NCI-H1930 (cell line): ENCODE data around the gene PIGL.
"Not testable (repeated sequence)": the region's sequence is repeated elsewhere in the genome, so short reads cannot be mapped to it uniquely, and the experiment has no call there.

Experiments used
- DNase-seq, 2 experiments: peaks; one replicate each; lab custom pipeline; 2025; lab: John Stamatoyannopoulos, UW

Gene PIGL

DNA sequence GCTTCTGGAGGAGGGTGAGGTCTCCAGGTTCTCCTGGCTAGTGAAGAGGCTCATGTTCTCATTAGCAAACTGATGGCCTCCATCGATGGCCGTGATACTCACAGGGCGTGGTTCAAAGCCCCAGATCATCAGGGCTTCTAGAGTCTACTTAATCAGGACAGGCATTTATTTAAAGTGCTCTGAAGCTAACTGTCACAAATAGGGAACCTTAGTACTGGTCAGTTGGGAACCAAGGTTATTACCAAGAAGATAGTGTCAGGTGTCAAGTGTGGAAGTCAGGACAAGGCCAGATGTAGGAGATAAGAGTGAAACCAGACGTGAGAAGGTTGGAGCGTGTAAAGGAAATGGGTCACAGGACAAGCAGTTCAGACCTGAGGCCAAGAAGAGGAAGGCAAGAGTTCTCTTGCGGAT, 56.9 kb downstream of the PIGL start:
- no peak for DNase-seq

DNA sequence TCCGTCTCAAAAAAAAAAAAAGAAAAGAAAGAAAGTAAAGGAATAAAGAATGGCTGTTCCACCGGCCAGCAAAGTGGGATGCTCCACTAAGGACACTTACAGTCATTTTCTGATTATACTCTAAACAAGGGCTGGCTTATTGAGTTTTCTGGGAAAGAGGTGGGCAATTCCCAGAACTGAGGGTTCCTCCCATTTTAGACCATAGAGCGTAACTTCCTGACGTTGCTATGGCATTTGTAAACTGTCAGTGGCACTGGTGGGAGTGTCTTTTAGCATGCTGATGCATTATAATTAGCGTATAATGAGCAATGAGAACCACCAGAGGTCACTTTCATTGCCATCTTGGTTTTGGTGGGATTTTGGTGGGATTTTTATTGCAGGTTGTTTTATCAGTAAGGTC, 58.0 kb downstream of the PIGL start:
- no peak for DNase-seq

DNA sequence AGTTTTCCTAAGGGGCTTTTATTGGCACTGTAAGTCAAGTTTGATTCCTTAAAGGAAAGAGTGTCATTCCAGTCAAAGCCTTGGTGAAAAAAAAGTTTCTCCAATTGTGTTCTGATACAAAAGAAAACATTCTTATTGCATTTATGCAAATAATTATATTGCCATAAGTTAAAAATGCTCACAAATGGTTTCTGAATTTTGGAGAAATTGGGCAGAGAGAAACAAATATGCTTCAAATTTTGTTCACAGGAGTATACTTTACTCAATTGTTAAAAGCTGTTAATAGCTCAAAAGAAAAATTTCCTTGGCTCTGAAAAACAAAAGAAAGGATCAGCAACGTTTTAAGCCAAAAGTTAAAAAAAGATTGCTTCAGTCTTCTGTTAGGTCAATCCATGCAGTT, 60.2 kb downstream of the PIGL start:
- DNase-seq, result no peak

DNA sequence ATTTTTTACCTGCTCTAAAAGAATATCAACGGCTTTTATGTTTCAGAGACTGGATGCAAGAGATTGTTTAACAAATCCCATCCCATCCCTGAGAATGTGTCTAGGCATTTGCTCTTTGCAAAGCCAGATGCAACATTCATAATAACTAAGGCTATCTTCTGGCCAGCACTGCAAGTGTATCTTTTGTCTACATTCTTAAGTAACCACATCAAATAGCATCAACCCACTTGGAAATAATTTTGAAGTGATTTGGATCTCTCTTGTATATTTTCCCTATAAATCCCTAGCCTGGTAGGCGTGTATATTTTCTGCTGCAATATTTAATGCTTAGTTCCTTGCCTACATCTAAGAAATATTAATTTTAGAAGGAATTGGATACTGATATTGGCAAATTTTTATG, 64.3 kb downstream of the PIGL start:
- DNase-seq, result no peak

DNA sequence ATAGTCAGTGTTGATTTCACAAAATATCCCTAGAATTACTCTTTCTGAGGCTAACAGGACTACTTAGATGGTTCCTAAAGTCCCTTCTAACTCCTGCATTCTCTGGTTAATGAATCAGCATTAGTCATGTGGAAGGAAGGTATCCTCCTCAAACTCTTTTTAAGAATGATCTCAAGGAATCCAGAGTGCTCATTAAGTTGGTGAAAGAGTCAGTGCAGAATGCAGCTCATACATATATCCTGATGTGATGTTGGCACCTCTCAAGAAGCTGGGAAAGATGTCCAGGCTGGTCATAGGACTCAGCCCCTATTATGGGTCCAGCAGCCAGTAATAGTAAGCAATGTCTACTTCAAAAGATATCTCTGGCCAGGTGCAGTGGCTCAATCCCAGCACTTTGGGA, 65.5 kb downstream of the PIGL start:
- no peak for DNase-seq

DNA sequence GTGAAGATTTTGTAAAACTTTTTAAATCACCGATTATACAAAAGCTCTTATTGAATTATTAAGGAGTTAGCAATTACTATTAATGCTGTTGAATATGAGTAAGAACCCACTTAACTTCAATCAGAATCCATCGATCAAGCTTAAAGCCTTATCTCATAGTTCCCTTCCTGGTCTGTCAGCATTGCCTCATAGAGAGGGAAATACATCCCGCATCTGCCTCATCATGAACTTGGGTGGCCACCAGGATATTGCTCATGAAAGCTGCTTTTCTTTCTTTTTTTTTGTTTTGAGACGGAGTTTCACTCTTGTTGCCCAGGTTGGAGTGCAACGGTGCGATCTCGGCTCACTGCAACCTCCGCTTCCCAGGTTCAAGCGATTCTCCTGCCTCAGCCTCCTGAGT, 66.7 kb downstream of the PIGL start:
- DNase-seq, result no peak

DNA sequence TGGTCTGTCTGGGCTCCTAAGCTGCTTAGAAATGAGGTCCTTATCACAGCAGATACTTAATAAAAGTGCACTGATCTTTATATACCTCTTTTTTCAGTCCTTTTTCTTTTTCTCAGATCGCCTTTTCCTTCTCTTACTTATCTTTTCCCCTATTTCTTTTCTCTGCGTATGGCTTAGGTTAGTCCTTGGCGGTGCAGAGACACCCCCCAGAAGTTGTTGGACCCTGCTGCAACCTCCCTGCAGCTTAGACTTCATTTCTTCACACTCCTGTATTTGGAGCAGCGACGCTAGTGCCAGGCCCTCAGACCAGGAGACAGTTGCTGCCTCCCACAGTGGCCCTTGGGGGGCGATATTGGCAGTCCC, 68.6 kb downstream of the PIGL start:
- no peak for DNase-seq

DNA sequence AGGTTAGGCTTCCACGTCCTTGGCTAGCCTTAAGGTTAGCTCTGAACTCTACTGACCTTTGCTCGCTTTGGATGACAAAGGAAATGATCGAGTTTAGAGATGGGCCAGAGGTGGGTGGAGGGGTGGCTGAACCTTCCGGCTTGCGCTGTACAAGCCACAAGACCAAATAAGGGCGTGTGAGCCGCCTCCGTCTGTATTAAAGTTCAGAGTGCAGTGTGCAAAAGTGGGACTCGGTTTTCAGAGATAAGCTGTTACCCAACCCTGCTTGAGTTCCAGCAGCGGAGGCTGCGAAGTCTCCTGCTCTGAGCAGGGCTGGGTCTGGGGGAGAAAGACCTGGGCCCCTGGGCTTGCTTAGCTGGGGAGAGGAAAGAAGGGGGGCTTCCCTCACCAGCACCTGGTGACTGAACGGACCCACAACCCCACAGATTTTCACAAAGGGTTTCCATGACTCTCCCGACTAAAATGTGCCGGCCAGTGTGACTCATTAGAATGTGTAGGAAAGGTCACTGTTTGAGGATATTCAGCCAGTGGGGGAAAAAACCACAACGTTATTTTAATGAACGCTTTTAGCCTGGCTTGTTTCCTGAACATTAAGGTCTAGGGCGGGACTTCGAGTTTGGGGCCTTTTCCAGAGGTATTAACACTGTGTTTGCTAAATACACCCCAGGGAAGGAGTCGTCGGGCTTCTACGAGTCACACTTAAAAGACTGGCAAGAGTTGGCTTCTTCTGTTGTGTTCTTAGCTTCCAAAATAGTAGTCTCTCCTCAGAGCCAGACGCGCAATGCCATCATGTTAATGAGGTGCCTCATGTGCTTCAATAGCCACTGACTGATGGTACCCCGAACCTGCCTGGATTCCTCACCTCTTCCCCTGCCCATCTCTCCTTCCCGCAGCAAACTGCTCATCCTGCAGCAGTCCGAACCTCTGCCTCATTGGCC, 69.3 kb downstream of the PIGL start:
- DNase-seq, result no peak

DNA sequence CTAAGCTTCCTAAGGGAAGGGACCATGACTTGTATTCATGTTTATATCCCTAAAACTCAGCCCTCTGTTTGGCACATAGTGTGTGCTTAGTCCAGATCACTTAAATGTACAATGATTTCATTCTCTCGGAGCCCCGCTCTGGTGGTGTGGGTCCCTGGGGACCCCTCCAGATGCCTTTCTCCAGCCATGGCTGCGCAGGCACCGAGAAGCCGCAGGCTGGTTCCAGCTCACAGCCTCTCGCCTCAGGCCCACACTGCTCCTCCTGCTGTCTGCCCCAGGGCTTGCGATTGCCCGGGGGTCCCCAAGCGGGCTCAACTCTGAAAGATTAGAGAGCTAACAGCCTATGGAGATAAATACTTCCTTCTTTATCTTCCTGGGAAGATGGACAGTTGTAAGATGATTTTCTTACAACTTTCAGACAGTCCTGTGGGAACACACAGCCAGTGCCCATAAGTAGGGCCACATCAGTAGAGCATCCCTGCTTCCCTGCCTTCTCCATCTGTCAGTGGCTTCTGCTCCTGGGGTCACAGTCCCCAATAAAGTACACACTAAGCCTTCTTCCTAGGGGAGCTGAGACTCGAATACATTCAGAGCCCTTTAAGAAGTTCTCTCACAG, 70.0 kb downstream of the PIGL start:
- no peak for DNase-seq

DNA sequence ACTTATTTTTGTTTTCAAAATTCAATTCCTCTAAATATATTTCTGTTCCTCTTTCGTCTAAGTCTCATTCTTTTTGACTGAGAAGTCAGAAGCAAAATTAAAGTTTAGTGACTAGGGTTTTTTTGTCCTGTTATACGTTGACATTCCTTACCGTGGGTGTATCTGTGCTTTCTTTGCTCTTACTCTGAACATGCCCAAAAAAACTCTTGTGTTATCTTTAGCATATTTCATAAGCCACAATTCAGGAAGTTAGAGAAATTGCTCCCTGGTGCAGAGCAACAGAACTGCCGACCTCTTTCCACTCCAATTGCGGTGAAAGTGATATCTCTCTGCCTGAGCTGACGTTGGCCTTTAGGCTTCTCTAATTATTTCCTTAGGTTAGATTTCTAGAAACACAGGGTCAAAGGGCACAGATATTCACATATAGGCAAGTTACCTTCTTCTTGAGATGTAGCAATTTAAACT, 70.6 kb downstream of the PIGL start:
- no peak for DNase-seq

DNA sequence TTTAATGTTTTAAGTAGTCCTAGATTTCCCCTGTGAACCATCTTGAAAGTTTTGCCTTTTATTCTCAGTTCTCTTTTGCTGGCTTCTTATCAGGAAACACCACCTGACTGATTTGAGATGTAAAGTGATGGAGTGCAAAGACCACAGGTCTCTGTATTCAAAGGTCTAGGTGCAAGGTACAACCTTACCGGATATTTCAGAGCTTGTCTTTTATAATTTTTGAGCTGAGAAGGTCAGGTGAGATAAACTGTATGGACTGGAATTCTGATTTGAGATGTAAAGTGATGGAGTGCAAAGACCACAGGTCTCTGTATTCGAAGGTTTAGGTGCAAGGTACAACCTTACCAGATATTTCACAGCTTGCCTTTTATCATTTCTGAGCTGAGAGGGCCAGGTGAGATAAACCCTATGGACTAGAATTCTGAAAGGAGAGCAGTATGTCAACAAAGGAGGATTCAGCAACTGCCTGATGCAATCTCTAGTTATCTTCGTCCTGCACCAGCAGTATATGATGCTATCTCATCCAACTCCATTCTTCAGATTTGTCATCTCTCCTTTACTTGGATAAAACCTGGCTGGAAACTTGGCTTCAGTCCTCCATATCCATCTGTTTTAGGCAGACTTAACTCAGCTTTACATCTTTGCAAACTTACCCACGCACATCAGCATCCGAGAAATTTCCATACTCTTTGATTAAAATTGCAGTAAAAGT, 72.0 kb downstream of the PIGL start:
- DNase-seq, result peak in 1 of 2 experiments; percentile 25

DNA sequence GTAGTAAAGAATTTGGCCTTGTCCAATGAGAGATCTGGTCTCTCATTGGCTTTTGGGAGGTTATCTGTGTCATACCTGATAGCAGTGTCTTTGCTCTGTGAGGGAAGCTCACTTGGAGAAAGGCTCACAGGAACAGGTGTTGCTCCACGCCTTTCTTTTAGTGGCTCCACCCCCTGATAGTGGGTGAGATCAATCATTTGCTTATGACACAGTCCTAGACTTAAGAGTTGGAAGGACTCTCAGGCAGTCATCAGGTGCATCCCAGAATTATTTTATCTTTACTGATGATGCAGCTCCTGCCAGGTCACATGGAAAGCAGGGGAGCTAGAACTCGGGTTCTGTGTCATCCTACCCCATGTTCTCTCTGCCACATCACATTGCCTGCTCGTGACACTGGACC, 76.9 kb downstream of the PIGL start:
- no peak for DNase-seq

DNA sequence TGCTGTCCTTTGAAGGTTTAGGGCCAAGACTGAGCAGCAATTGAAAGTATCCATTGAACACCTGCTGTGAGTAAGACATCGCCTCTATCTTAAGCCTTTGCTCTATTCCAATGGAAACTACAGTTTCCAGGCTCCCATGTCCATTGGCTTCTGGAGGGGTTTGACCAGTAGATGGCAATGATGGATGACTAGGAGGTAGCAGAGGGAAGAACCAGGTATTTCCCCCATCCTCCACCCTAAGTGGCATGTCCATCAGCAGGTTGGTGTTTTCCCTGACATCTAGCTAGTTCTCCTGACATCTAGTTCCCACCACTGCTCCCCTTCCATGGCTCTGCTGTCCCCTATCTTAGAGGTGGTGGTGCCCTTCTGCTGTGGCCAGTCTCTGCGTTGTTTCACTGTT, 77.5 kb downstream of the PIGL start:
- DNase-seq, result no peak

DNA sequence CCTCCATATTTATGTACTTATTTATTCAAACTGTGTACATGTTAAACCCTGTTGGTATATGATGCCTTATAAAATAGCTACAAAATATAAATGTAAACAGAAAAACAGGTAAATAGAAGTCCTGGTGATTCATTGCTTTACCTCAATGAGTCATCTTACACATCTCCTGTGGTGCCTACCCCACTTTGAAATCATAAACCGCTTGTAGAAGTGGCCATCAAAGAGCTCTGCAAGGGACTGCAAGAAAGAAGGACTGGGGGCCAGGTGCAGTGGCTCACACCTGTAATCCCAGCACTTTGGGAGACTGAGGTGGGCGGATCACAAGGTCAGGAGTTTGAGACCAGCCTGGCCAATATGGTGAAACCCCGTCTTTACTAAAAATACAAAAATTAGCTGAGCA, 79.1 kb downstream of the PIGL start:
- not testable (repeated sequence) for DNase-seq

DNA sequence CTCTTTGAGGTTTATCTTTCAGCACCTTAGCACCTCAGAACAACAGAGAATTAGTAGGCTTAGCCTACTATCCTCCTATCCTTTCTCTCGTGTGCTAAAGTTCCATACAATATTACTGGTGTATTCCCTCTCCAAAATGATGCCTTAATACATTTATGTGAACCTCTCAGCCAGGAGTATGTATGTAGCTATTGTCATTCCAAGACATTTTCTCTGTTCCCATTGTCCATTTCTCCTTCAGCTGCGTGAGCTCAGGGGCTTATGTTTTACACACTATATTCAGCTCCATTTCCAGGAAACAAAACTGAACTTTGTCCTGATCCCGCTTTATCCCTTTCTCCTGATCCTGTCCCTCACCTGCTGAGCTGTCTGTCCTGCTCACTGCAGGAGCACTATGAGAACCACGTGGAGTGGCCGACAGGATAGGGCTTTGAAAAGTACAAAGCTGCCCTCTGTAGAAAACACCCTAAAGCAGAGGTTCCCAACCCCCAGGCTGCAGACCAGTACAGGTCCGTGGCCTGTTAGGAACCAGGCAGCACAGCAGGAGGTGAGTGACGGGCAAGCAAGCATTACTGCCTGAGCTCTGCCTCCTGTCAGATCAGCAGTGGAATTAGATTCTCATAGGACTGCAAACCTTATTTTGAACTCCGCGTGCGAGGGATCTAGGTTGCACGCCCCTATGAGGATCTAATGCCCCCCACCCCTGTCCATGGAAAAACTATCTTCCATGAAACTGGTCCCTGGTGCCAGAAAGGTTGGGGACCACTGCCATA, 80.5 kb downstream of the PIGL start:
- DNase-seq, result no peak

DNA sequence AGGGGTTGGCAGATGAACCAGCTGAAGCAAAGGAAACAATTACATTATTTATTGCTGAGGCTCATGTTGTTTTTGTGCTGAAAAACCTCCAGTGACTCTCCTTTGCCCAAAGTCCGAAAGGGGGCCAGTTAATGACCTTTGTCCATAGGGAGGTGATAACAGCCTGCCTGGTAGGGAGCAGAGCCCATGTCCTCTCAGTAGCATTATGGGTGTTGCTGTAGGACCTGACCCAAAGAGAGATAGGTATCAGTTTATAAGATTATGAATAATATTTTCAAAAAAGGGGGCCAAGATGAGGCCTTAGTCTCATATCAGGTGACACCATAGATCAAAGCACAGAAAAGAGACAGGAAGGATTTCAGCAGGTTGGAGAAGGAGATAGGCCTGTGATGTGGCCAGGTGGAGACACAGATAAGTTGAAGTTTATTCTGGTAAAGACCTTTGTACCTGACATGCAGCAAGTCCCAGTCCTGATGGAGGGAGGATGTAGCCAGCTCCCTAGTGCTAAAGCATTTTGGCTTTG, 81.2 kb downstream of the PIGL start:
- no peak for DNase-seq

DNA sequence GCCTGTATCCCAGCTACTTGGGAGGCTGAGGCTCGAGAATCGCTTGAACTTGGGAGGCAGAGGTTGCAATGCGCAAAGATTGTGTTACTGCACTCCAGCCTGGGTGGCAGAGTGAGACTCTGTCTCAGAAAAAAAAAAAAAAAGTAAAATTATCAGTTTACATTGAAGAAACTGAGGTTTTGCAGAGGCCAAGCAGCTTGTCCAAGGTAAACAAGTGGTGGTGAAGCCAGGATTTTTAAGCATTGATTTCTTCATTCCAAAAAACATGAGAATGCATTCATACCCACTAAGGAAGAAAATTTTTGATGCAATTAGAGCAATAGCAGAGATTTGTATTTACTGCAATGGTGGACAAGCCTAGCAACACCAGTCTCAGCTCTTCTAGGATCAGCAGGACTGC, 83.5 kb downstream of the PIGL start:
- no peak for DNase-seq

DNA sequence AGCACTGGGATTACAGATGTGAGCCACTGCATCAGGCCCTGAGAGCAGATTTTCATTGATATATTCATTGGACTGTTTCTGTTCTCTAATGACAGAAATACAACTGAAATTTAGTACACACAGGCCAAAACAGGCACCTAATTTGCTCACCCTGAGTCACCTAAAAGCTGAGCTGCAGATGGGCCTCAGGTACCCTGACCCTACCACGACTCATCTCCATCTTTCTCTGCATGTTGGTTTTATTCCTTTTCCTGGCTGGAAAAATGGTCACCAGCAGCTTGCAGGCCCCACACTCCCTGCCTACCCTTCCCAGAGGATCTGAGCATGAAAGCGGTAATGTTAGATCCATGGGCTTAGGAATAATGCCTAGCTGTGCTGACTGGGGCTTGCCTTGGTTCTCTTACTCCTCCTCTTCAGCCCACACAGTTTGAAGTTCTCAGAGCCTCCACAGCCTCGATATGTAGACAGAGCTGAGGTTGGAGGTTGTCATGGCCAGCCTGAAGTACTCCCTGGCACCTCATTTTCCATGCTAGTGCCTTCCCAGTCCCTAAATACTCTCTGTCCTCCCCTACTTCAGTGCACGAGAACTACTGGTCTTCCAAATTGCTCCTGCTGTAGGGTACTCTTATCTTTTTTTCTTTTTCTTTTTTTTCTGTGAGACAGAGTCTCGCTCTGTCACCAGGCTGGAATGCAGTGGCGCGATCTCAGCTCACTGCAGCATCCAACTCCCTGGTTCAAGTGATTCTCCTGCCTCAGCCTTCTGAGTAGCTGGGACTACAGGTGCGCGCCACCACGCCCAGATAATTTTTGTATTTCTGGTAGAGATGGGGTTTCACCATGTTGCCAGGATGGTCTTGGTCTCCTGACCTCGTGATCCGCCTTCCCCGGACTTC, 85.2 kb downstream of the PIGL start:
- no peak for DNase-seq

DNA sequence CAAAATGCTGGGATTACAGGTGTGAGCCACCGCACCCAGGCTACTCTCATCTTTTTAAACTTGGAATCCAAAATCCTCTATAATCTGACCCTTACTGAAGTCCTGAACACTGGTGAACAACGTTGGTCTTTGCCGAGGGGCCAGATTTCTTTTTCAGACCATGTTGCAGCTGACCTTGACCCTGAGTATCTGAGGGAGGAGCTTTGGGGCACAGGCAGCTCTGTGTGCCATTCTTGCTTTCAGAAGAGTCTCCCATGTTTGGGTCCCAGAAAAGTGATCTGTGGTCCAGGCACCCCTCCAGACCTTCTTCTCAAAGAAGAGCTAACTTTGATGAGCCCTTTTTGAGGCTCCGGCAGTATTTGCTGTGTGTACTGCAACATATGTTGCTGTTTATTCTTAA, 85.8 kb downstream of the PIGL start:
- no peak for DNase-seq

DNA sequence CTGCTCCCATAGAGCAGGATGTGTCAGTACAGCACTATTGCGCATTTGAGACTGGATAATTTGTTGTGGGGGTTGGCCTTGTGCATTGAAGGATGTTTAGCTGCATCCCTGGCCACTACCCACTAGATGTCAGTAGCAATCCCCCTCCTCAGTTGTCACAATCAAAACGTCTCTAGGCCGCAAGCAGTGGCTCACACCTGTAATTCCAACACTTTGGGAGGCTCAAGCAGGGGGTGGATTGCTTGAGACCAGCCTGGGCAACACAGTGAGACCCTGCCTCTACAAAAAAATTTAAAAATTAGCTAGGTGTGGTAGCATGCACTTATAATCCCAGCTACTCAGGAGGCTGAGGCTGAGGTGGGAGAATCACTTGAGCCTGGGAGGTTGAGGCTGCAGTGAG, 87.8 kb downstream of the PIGL start:
- no peak for DNase-seq

DNA sequence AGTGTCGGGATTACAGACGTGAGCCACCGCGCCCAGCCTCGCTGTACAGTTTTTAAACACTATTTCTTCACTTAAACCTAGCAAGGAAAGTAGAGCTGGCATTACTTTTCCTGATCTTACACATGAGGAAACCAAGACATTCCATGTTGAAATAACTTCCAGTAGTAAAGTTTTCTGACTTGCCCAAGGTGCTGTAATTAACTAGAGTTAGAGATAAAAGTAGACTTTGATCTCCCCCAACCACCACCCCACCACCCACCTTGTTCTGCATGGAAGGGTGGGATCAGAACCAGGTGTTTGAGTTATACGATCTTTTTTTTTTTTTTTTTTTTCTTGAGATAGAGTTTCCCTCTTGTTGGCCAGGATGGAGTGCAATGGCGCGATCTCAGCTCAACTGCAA, 89.2 kb downstream of the PIGL start:
- no peak for DNase-seq
